Stomach (tissue), 9 donors: ENCODE measurements around the gene EXOSC5. TPM values are rescaled to one million over a fixed set of nuclear protein-coding genes. Genes with fewer than 3 reads are reported as not detected.

Experiments
- DNase-seq, 2 donors: peaks; one replicate each; pipeline versions ENCODE4 v3.0.0 to v3.0.0-alpha.2; 2013 to 2019
- H3K27ac ChIP-seq, 5 donors: fragments of 200-600 bp in 4 of 5; sonication (generic) in 4 of 5; one replicate each; pipeline ENCODE4 v1.5.1; 2013 to 2019; ENCODE audit warnings: mild to moderate bottlenecking in 1 of 5, moderate library complexity in 1 of 5
- H3K27me3 ChIP-seq, 3 donors: fragments of 200-600 bp; sonication (generic); one replicate each; pipeline ENCODE4 v1.5.1; 2017 to 2019; ENCODE audit warnings: mixed run types in 1 of 3
- H3K36me3 ChIP-seq, 4 donors: fragments of 200-600 bp; sonication (generic); 1 replicate in 3 of 4; 2 replicates in 1 of 4; pipeline ENCODE4 v1.5.1; 2016 to 2019
- H3K4me1 ChIP-seq, 4 donors: fragments of 200-600 bp; sonication (generic); one replicate each; pipeline ENCODE4 v1.5.1; 2016 to 2019
- H3K4me3 ChIP-seq, 4 donors: fragments of 200-600 bp; sonication (generic) in 3 of 4; one replicate each; pipeline ENCODE4 v1.5.1; 2016 to 2019; ENCODE audit warnings: mild to moderate bottlenecking in 1 of 4
- H3K9me3 ChIP-seq, 4 donors: fragments of 200-600 bp; sonication (generic); one replicate each; pipeline ENCODE4 v1.5.1; 2016 to 2019
- EP300 ChIP-seq: sonication (generic); formaldehyde crosslinking; IDR thresholded peaks from one replicate; pipeline ENCODE4 v1.6.1; 2017; ENCODE audit warnings: antibody characterized with exemption
- POLR2A ChIP-seq, 4 donors: fragments of 450-650 bp; IDR thresholded peaks; one replicate each; pipeline ENCODE4 v1.6.1; 2016; ENCODE audit warnings: antibody characterized with exemption in 4 of 4, control low read depth in 2 of 4, mild to moderate bottlenecking in 1 of 4, moderate library complexity in 1 of 4
- POLR2AphosphoS5 ChIP-seq, 3 donors: sonication (generic); formaldehyde crosslinking; IDR thresholded peaks; one replicate each; pipeline ENCODE4 v1.6.1; 2016; ENCODE audit warnings: antibody characterized with exemption in 3 of 3
- WGBS, 5 donors: extraction: QIAGEN DNeasy Blood & Tissue Kit in 3 of 5; methylation state at CpG; one replicate each; pipeline versions ENCODE4 v1.1.5 to v1.1.7; 2013 to 2018; 5-methylcytosine and 5-hydroxymethylcytosine counted together
- intact Hi-C: fragments of 100-400 bp; cut with DNase I; formaldehyde crosslinking; loops from one replicate; pipeline ENCODE4 v1.15.1; 2023; ENCODE audit warnings: low total_unique reads
- polyA plus RNA-seq, 3 donors: library from polyadenylated mRNA; stranded (reverse); fragments of 200-250 nt; gene quantifications; one replicate each; pipeline ENCODE4 v1.2.3, GENCODE V29; 2013
- total RNA-seq, 5 donors: library from RNA; depleted of rRNA; stranded (reverse); fragments of >200 nt; gene quantifications; one replicate each; pipeline versions ENCODE4 v1.1.0 to v1.2.3, GENCODE V29; 2014 to 2016
- TF ChIP-seq, protein P1 (sequence below), 7 experiments: fragments of 450-650 bp in 4 of 7; fragments of 200-600 bp in 3 of 7; sonication (generic) in 3 of 7; IDR thresholded peaks; one replicate each; pipeline ENCODE4 v1.5.1; 2016 to 2019; ENCODE audit warnings: antibody characterized with exemption in 7 of 7, control low read depth in 2 of 7, mild to moderate bottlenecking in 1 of 7
- donor health status: healthy with polysubstance abuse.
- donor health status: Bipolar disorder and iron deficiency.
- donor health status: healthy.

The EXOSC5 gene
- total and polyA plus RNA-seq, 8 donors: 4.8 to 131 (median 23.9) TPM

DNA sequence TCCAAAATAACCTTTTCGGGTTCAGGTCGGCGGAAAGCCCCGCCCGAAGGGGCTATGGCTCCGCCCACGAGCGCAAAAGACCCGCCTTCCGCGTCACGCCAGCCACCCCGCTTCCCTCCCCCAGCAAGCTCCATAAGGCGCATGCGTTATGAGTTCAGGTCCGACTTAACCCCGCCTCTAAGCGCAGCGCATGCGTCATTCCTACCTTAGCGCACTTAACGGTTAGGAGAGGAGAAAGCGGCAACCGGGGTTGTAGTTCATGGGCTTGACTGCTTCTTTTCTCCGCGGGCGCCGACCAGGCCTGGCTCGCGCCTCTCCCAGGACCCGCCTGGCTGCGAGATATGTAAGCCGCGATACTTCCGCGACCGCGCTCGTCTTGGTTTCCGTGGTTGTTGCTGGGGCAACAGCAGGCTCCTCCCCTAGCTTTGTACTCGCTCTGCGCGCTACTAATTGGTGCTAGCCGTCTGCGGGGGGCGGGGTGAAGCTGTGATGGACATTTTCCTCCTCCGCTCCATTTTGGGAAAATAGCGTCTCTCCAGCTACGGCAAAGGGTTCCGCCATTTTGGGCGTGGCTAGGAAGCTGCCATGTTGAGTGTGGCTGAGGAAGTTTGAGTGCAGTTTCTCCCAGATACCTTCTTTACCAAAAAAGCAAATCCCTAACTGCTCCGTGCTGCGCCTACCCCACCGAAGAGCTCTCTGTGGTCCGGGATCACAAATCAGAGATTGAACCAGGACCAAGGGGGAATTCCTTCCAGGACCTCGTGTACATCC lies 33.2 kb downstream of the EXOSC5 start, which contains the start of gene B9D2:
TSS of gene B9D2 (minus strand) at position 397 of the 771 bp plus-strand sequence. CDS start 630 bp downstream, outside the sequence.
- WGBS, 5 donors: 0 to 1% (median 0%) methylated on average over 51 to 56 of the region's 56 CpGs
- peak; percentile 98 to 100 for DNase-seq
- TF ChIP-seq EP300 (no peak), POLR2AphosphoS5 (IDR thresholded peaks at IDR 0.05) (peak; percentile 62 to 85 (median 69))
- TF ChIP-seq, protein P1, sequence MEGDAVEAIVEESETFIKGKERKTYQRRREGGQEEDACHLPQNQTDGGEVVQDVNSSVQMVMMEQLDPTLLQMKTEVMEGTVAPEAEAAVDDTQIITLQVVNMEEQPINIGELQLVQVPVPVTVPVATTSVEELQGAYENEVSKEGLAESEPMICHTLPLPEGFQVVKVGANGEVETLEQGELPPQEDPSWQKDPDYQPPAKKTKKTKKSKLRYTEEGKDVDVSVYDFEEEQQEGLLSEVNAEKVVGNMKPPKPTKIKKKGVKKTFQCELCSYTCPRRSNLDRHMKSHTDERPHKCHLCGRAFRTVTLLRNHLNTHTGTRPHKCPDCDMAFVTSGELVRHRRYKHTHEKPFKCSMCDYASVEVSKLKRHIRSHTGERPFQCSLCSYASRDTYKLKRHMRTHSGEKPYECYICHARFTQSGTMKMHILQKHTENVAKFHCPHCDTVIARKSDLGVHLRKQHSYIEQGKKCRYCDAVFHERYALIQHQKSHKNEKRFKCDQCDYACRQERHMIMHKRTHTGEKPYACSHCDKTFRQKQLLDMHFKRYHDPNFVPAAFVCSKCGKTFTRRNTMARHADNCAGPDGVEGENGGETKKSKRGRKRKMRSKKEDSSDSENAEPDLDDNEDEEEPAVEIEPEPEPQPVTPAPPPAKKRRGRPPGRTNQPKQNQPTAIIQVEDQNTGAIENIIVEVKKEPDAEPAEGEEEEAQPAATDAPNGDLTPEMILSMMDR (IDR thresholded peaks at IDR 0.05): no peak
- peak within 1 kb of the TSS; percentile 92 to 99 (median 95) for H3K27ac ChIP-seq
- H3K36me3 ChIP-seq: no peaks in the 10 kb centered on the region
- H3K9me3 ChIP-seq: no peaks in the 10 kb centered on the region
- peaks cover 27 to 55% (median 36%) of the 10 kb centered on the region in 4 donors for H3K4me1 ChIP-seq
- intact Hi-C loops: no loop called here
- H3K4me3 ChIP-seq: peak within 1 kb of the TSS; percentile 51 to 76 (median 66)
- H3K27me3 ChIP-seq: no peaks in the 10 kb centered on the region

DNA sequence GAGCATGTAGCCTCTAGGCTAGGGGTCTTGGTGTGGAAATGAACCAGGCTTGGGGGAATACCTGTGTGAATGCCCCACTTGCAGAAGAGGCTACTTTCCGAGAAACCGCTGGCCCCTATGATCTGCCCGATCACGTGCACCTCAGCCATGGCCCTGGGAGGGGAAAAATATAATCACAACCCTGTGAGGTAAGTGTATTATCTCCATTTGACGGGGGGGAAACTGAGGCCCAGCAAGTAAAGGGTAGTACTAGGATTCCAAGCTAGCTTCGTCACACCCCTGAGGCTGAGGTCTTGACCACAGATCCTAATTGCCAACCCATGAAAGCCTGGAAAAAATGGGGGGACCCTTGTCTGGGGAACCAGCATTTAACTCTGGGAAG lies 33.8 kb downstream of the EXOSC5 start:
- intact Hi-C loops: no loop called here
- Histone ChIP-seq H3K36me3 (no peaks in the 10 kb centered on the region), H3K4me3 (peak overlapping the region; percentile 51 to 76 (median 66)), H3K4me1 (peaks cover 25 to 50% (median 33%) of the 10 kb centered on the region in 4 donors), H3K9me3 (no peaks in the 10 kb centered on the region), H3K27me3 (no peaks in the 10 kb centered on the region), H3K27ac (peak overlapping the region; percentile 92 to 99 (median 95))
- TF ChIP-seq, protein P1 (IDR thresholded peaks at IDR 0.05): no peak
- TF ChIP-seq POLR2AphosphoS5 (IDR thresholded peaks at IDR 0.05) (no peak), POLR2A (IDR thresholded peaks at IDR 0.05) (no peak), EP300 (no peak)
- 43 to 53% (median 45%) methylated on average over 6 of the region's 6 CpGs for WGBS, 5 donors
- no peak for DNase-seq

DNA sequence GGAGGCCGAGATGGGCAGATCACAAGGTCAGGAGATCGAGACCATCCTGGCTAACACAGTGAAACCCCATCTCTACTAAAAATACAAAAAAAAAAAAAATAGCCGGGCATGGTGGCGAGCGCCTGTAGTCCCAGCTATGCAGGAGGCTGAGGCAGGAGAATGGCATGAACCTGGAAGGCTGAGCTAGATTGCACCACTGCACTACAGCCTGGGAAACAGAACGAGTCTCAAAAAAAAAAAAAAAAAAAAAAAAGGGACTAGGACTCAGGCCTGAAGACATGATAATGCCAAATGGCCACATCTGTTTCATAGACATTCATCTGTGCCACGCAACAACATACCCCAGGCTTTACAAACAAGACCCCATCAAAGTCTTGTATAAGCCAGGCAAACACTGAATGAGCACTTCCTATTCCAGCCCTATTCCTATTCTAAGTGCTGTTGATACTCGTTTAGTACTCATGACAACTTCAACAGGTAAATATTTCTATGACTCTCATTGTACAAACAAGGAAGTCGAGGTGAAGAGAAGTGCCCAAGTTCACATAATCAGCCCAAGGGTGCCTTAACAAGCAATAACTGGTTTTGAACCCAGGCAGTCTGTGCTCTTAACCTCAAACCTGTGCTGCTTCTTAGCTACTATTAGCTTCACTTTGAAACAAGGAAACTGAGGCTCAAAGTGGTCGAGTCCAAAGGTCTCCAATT lies 34.9 kb downstream of the EXOSC5 start:
- Histone ChIP-seq H3K27me3 (no peaks in the 10 kb centered on the region), H3K4me3 (no peak overlapping the region), H3K9me3 (no peaks in the 10 kb centered on the region), H3K27ac (peak overlapping the region; percentile 92 to 99 (median 95)), H3K4me1 (peaks cover 16 to 45% (median 23%) of the 10 kb centered on the region in 4 donors), H3K36me3 (no peaks in the 10 kb centered on the region)
- peak in 1 of 2 donors; percentile 78 for DNase-seq
- intact Hi-C loops: no loop called here
- WGBS, 5 donors: 68 to 79% (median 77%) methylated on average over 8 to 10 of the region's 10 CpGs
- TF ChIP-seq POLR2A (IDR thresholded peaks at IDR 0.05) (no peak), POLR2AphosphoS5 (IDR thresholded peaks at IDR 0.05) (no peak), EP300 (no peak)
- TF ChIP-seq, protein P1 (IDR thresholded peaks at IDR 0.05): no peak

DNA sequence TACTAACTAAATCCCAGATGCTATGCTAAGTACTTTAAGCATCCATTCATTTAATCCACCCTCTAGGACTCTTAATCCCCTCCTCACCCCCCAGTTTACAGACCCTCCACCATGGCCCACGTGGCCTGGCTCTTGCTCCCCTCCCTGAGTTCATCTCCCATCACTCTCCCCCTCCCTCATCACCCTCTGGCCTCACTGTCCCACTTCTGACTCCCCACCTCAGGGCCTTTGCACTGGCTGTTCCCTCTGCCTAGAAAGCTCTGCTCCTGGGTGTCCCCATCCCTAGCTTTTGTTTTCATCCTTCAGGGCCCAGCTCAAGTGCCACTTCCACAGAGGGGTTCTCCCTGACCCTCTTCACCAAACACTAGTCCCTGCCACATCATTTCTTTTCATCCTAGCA lies 37.4 kb downstream of the EXOSC5 start:
- Histone ChIP-seq H3K27me3 (no peaks in the 10 kb centered on the region), H3K36me3 (no peaks in the 10 kb centered on the region), H3K4me1 (peaks cover 13 to 46% (median 18%) of the 10 kb centered on the region in 4 donors), H3K9me3 (no peaks in the 10 kb centered on the region), H3K27ac (no peak overlapping the region), H3K4me3 (no peak overlapping the region)
- intact Hi-C loops: no loop called here
- DNase-seq: no peak
- TF ChIP-seq POLR2AphosphoS5 (IDR thresholded peaks at IDR 0.05) (no peak), EP300 (no peak), POLR2A (IDR thresholded peaks at IDR 0.05) (no peak)
- TF ChIP-seq, protein P1 (IDR thresholded peaks at IDR 0.05): no peak
- 79 to 100% (median 94%) methylated on average over 1 of the region's 1 CpG for WGBS, 5 donors
